MM.1S (cell line): ENCODE results near the gene TCTA.
"Not testable (repeated sequence)": the region's sequence is repeated elsewhere in the genome, so short reads cannot be mapped to it uniquely, and the experiment has no call there.

Experiments
- DNase-seq: peaks from one replicate; pipeline ENCODE4 v3.0.0-alpha.2; 2015
- H2AFZ ChIP-seq: fragments of 300-600 bp; sonication (generic); 2 replicates; pipeline ENCODE4 v1.6.0; 2016; ENCODE audit warnings: antibody characterized with exemption, low read length
- H3F3A ChIP-seq: fragments of 300-600 bp; sonication (generic); 2 replicates; pipeline ENCODE4 v1.6.1; 2016; ENCODE audit warnings: mild to moderate bottlenecking, antibody characterized with exemption, low read length, moderate library complexity, mixed read lengths; ENCODE audit not compliant: insufficient read depth
- H3K27ac ChIP-seq: fragments of 300-600 bp; sonication (generic); 2 replicates; pipeline ENCODE4 v1.5.1; 2016; ENCODE audit warnings: mild to moderate bottlenecking, low read length
- H3K27me3 ChIP-seq: fragments of 300-600 bp; sonication (generic); replicated peaks from 2 replicates; pipeline ENCODE4 v1.6.0; 2016; ENCODE audit warnings: low read length; ENCODE audit not compliant: insufficient read depth
- H3K36me3 ChIP-seq: fragments of 300-600 bp; sonication (generic); replicated peaks from 2 replicates; pipeline ENCODE4 v1.6.1; 2016; ENCODE audit warnings: mild to moderate bottlenecking, low read length, mixed read lengths; ENCODE audit not compliant: insufficient read depth
- H3K4me1 ChIP-seq: fragments of 300-600 bp; sonication (generic); 2 replicates; pipeline ENCODE4 v1.6.1; 2016; ENCODE audit warnings: low read length, mixed read lengths
- H3K4me2 ChIP-seq: fragments of 300-600 bp; sonication (generic); 2 replicates; pipeline ENCODE4 v1.6.0; 2016; ENCODE audit warnings: low read depth, low read length
- H3K4me3 ChIP-seq: fragments of 300-600 bp; sonication (generic); 2 replicates; pipeline ENCODE4 v1.5.1; 2016; ENCODE audit warnings: low read length, mixed read lengths
- H3K79me2 ChIP-seq: fragments of 300-600 bp; sonication (generic); 2 replicates; pipeline ENCODE4 v1.6.1; 2016; ENCODE audit warnings: mixed run types, low read length, mixed read lengths
- H3K9ac ChIP-seq: fragments of 300-600 bp; sonication (generic); 2 replicates; pipeline ENCODE4 v1.6.1; 2016; ENCODE audit warnings: low read length, mixed read lengths
- H3K9me2 ChIP-seq: fragments of 300-600 bp; sonication (generic); replicated peaks from 2 replicates; pipeline ENCODE4 v1.6.1; 2016; ENCODE audit warnings: mild to moderate bottlenecking, low read length, mixed read lengths; ENCODE audit not compliant: insufficient read depth
- H3K9me3 ChIP-seq: fragments of 300-600 bp; sonication (generic); replicated peaks from 2 replicates; pipeline ENCODE4 v1.6.1; 2016; ENCODE audit warnings: mild to moderate bottlenecking, low read length, mixed read lengths; ENCODE audit not compliant: insufficient read depth
- H4K20me1 ChIP-seq: fragments of 300-600 bp; sonication (generic); 2 replicates; pipeline ENCODE4 v1.6.1; 2016; ENCODE audit warnings: mild to moderate bottlenecking, low read length, moderate library complexity, mixed read lengths; ENCODE audit not compliant: insufficient read depth
- CTCF ChIP-seq: fragments of 300-600 bp; sonication (generic); IDR thresholded peaks from 2 replicates; pipeline ENCODE4 v1.5.1; 2016; ENCODE audit warnings: antibody characterized with exemption, low read length, mixed read lengths
- EZH2 ChIP-seq: fragments of 300-600 bp; sonication (generic); optimal IDR thresholded peaks from 2 replicates; pipeline ENCODE3; 2017; ENCODE audit warnings: low read depth, mild to moderate bottlenecking, antibody characterized with exemption, low read length, mixed read lengths
- EZH2phosphoT487 ChIP-seq: fragments of 300-600 bp; sonication (generic); IDR thresholded peaks from 2 replicates; pipeline ENCODE4 v1.6.1; 2018; ENCODE audit warnings: antibody characterized with exemption, low read length

The TCTA gene

GRCh38 chr3:49387721-49388120 lies 24.5 kb upstream of the TCTA start:
- H3K27ac ChIP-seq: no peak overlapping the region
- H3K27me3 ChIP-seq: no peaks in the 10 kb centered on the region
- H3K9ac ChIP-seq: no peak overlapping the region
- peaks cover 50% of the 10 kb centered on the region for H4K20me1 ChIP-seq
- no peak overlapping the region for H3K4me2 ChIP-seq
- no peaks in the 10 kb centered on the region for H3K4me1 ChIP-seq
- no peaks in the 10 kb centered on the region for H3K9me3 ChIP-seq
- no peak overlapping the region for H2AFZ ChIP-seq
- TF ChIP-seq CTCF: no peak
- TF ChIP-seq EZH2: no peak
- no peak for TF ChIP-seq EZH2phosphoT487
- no peaks in the 10 kb centered on the region for H3K9me2 ChIP-seq
- no peak for DNase-seq
- H3K4me3 ChIP-seq: no peak overlapping the region
- H3K36me3 ChIP-seq: 0 out of 2 replicates have a peak, but pooled peaks cover 3% of the 10 kb centered on the region
- 0 out of 2 replicates have a peak, but pooled peaks cover 3% of the 10 kb centered on the region for H3F3A ChIP-seq
- peaks cover 98% of the 10 kb centered on the region for H3K79me2 ChIP-seq

GRCh38 chr3:49388289-49388820 lies 23.9 kb upstream of the TCTA start:
- peaks cover 98% of the 10 kb centered on the region for H3K79me2 ChIP-seq
- no peak for DNase-seq
- H3K9me3 ChIP-seq: no peaks in the 10 kb centered on the region
- 0 out of 2 replicates have a peak, but pooled peaks cover 3% of the 10 kb centered on the region for H3K36me3 ChIP-seq
- H3K4me2 ChIP-seq: no peak overlapping the region
- H3K4me1 ChIP-seq: no peaks in the 10 kb centered on the region
- H3K9me2 ChIP-seq: no peaks in the 10 kb centered on the region
- H3K4me3 ChIP-seq: no peak overlapping the region
- H3F3A ChIP-seq: 0 out of 2 replicates have a peak, but pooled peaks cover 3% of the 10 kb centered on the region
- no peak overlapping the region for H2AFZ ChIP-seq
- H3K9ac ChIP-seq: no peak overlapping the region
- no peak for TF ChIP-seq CTCF
- TF ChIP-seq EZH2phosphoT487: no peak
- no peak for TF ChIP-seq EZH2
- peaks cover 55% of the 10 kb centered on the region for H4K20me1 ChIP-seq
- no peaks in the 10 kb centered on the region for H3K27me3 ChIP-seq
- H3K27ac ChIP-seq: no peak overlapping the region

- Histone ChIP-seq H3K9me3 (no peaks in the 10 kb centered on the region), H3K79me2 (peaks cover 95% of the 10 kb centered on the region), H3K4me1 (no peaks in the 10 kb centered on the region), H3K4me3 (no peak overlapping the region), H3K4me2 (no peak overlapping the region), H3F3A (no peaks in the 10 kb centered on the region), H3K27ac (no peak overlapping the region), H3K9ac (no peak overlapping the region), H4K20me1 (peaks cover 48% of the 10 kb centered on the region), H3K9me2 (no peaks in the 10 kb centered on the region), H3K36me3 (0 out of 2 replicates have a peak, but pooled peaks cover 3% of the 10 kb centered on the region), H2AFZ (no peak overlapping the region), H3K27me3 (no peaks in the 10 kb centered on the region)
- no peak for TF ChIP-seq CTCF
- no peak for TF ChIP-seq EZH2phosphoT487
- TF ChIP-seq EZH2: no peak
- DNase-seq: no peak
Measured at GRCh38 chr3:49389297-49389696, 22.9 kb upstream of the TCTA start.

DNA sequence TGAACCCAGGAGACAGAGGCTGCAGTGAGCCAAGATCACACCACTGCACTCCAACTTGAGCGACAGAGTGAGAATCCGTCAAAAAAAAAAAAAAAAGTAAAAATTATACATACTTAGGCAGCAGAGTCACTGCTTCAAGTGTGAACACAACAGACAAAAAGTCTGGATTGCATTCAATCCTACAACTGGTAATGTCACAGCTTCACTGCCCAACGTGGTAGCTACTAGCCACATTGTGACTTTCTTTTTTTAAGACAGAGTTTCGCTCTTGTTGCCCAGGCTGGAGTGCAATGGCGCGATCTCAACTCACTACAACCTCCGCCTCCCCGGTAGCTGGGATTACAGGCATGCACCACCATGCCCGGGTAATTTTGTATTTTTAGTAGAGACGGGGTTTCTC lies 20.9 kb upstream of the TCTA start:
- not testable (repeated sequence) for H3K9me2 ChIP-seq, H3K4me1 ChIP-seq, H3K27ac ChIP-seq, H2AFZ ChIP-seq, H3K4me3 ChIP-seq, H3K36me3 ChIP-seq, H3K4me2 ChIP-seq, H3K9ac ChIP-seq, H3K27me3 ChIP-seq, H3K9me3 ChIP-seq, H3F3A ChIP-seq, DNase-seq
- H3K79me2 ChIP-seq: peaks cover 95% of the 10 kb centered on the region
- peaks cover 40% of the 10 kb centered on the region for H4K20me1 ChIP-seq
